Lower leg skin (tissue), 4 donors: Measurements from ENCODE around the gene NCOR1. TPM values are rescaled to one million over a fixed set of nuclear protein-coding genes. Genes with fewer than 3 reads are reported as not detected.

Experiments
- DNase-seq, 2 donors: peaks; one replicate each; pipeline ENCODE4 v3.0.0-alpha.2; 2019; ENCODE audit warnings: low spot score in 2 of 2
- H3K4me3 ChIP-seq: fragments of 200-600 bp; sonication (generic); 2 replicates; pipeline ENCODE4 v1.5.1; 2017; ENCODE audit warnings: mild to moderate bottlenecking, low read depth; ENCODE audit not compliant: poor library complexity, severe bottlenecking
- POLR2A ChIP-seq, 2 donors: fragments of 450-650 bp; IDR thresholded peaks; one replicate each; pipeline ENCODE4 v1.6.1; 2016 to 2017; ENCODE audit warnings: antibody characterized with exemption in 2 of 2, mild to moderate bottlenecking in 1 of 2, moderate library complexity in 1 of 2
- WGBS, 2 donors: methylation state at CpG; one replicate each; pipeline ENCODE4 v1.1.5; 2018; 5-methylcytosine and 5-hydroxymethylcytosine counted together
- intact Hi-C: fragments of 100-400 bp; cut with DNase I; formaldehyde crosslinking; loops from one replicate; pipeline ENCODE4 v1.15.0; 2023; ENCODE audit warnings: low total_unique reads
- total RNA-seq, 4 donors: library from RNA; depleted of rRNA; stranded (reverse); fragments of >200 nt; gene quantifications; one replicate each; pipeline ENCODE4 v1.1.0, GENCODE V29; 2016
- TF ChIP-seq, protein P1 (sequence below), 3 donors: fragments of 450-650 bp; IDR thresholded peaks; one replicate each; pipeline ENCODE4 v1.5.1; 2016; ENCODE audit warnings: antibody characterized with exemption in 3 of 3, mild to moderate bottlenecking in 3 of 3, moderate library complexity in 2 of 3

NCOR1 gene
- total RNA-seq, 4 donors from 2014 or later = 84.2 to 161 (median 115) TPM

DNA sequence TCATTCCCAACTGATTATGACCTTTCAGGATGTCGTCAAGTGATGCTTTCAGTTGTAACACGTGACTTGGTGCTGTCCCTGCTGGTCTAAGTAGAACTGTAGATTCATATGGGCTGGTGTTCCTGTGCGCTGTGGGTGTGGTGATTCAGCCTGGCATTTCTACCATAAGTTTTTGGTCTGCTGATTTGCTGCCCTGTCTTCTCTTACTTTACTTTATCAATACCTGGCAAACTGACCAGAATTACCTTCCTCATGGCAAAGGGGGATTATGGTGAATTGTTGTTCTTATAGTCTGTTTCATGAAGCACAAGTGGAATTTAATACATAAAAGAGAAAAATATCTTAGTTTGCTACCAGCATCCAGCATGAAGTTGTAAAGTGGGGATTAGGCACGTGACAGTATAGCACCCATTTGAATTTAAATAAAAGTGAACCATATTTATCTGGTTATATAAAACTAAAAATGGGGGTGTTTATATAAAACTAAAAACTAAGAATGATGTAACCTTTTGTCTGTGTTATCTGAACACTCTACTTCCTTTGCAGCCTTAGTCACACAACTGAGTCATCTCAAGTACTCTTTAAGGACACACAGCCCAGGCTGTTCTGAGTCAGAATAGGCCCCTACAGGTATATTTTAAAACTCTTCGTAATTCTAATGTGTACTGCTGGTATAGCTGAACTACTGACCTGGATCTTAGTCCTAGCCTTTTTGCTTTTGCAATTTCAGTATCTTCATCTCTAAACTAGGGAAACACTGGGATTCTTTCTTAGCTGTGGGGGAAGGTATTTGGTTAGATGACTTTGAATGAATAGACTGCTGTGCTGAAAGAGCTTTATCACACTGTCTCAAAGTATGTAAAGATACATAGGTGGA, 187.4 kb downstream of the NCOR1 start:
- no peak overlapping the region for H3K4me3 ChIP-seq
- intact Hi-C loops = no loop called here
- 68 to 74% methylated on average over 5 of the region's 5 CpGs for WGBS, 2 donors
- DNase-seq = no peak
- TF ChIP-seq, protein P1, sequence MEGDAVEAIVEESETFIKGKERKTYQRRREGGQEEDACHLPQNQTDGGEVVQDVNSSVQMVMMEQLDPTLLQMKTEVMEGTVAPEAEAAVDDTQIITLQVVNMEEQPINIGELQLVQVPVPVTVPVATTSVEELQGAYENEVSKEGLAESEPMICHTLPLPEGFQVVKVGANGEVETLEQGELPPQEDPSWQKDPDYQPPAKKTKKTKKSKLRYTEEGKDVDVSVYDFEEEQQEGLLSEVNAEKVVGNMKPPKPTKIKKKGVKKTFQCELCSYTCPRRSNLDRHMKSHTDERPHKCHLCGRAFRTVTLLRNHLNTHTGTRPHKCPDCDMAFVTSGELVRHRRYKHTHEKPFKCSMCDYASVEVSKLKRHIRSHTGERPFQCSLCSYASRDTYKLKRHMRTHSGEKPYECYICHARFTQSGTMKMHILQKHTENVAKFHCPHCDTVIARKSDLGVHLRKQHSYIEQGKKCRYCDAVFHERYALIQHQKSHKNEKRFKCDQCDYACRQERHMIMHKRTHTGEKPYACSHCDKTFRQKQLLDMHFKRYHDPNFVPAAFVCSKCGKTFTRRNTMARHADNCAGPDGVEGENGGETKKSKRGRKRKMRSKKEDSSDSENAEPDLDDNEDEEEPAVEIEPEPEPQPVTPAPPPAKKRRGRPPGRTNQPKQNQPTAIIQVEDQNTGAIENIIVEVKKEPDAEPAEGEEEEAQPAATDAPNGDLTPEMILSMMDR (IDR thresholded peaks at IDR 0.05) = no peak
- no peak for TF ChIP-seq POLR2A (IDR thresholded peaks at IDR 0.05)

DNA sequence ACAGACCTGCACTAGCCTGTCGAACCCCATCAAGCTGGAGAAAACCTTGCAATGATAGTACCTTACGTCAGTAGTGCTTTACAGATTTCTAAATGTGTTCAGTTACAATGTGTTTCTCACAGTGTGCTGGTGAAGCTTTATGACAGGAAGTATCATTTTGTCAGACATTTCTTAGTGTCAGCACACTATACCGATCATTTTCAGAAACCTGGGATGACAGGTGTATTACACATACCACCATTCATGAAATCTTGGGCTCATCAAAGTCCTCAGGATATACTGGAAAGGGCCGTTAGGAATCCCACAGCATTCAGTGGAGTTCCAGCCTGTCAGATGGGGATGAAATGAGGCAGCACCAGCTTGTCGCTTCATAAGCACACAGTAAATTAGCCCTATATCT, 188.4 kb downstream of the NCOR1 start:
- WGBS, 2 donors = 85 to 92% methylated on average over 5 of the region's 5 CpGs
- no peak overlapping the region for H3K4me3 ChIP-seq
- TF ChIP-seq, protein P1 (IDR thresholded peaks at IDR 0.05) = no peak
- TF ChIP-seq POLR2A (IDR thresholded peaks at IDR 0.05) = no peak
- intact Hi-C loops = no loop called here
- no peak for DNase-seq

DNA sequence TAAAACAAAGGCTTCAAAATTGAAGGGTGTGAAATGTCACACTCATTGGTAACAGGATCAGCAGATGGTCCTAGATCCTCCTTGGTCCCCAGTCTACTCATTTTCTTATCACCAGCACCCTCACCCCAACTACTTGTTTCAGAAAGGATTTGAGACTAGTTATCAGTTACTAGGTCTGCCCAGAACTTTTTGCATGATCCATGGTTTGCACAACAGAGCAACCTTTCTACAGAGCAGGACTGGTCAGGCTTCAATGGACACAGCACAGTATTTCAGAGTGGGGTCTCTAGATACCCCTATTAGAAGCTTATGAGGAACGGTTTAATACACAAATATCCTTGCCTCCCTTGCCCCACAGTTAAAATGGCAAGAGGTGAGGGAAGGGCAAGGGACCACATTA, 190.1 kb downstream of the NCOR1 start:
- intact Hi-C loops = no loop called here
- no peak for DNase-seq
- TF ChIP-seq POLR2A (IDR thresholded peaks at IDR 0.05) = no peak
- TF ChIP-seq, protein P1 (IDR thresholded peaks at IDR 0.05) = no peak
- WGBS, 2 donors = 91 to 100% methylated on average over 1 of the region's 1 CpG
- H3K4me3 ChIP-seq = no peak overlapping the region

DNA sequence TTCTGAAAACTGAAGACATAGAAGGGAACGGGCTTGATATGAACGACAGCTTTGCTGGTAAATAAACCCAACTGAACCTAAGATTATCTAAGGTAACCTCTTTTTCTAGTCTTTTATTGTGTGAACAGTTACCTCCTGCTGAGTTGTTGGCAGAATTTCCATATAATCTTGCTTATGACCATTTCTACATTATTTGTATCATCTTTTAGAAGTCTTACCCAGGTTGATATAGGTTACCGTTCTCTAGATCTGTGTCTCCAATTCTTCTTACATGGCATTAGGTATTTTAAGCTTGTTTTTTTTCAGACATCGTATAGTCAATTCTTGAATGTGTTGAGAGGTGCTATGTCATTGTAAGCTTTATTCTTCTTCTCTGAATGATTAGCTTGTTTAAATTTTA, 191.5 kb downstream of the NCOR1 start:
- intact Hi-C loops = no loop called here
- DNase-seq = no peak
- 69 to 70% methylated on average over 4 of the region's 4 CpGs for WGBS, 2 donors
- TF ChIP-seq, protein P1 (IDR thresholded peaks at IDR 0.05) = no peak
- no peak for TF ChIP-seq POLR2A (IDR thresholded peaks at IDR 0.05)
- no peak overlapping the region for H3K4me3 ChIP-seq

DNA sequence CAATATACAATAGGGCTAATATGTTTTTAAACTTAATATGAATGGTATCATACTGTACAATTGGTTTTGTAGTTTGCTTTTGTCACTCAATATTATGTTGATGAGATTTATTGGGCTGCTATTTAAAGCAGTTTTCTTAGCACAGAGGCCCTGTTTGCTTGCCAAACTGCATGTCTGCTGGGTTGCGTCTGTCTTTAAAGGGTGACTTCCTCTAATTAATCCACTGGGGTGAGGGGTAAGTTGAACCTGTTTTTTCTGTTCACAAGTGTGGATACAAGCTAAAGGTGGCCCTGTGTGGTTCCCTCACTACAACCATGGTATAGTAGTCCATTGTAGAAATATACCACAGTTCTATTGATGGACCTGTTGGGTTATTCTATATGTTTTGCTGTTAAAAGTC, 196.0 kb downstream of the NCOR1 start:
- 76 to 79% methylated on average over 1 of the region's 1 CpG for WGBS, 2 donors
- no peak overlapping the region for H3K4me3 ChIP-seq
- DNase-seq = no peak
- intact Hi-C loops = no loop called here
- TF ChIP-seq, protein P1 (IDR thresholded peaks at IDR 0.05) = no peak
- TF ChIP-seq POLR2A (IDR thresholded peaks at IDR 0.05) = no peak
